Left forelimb (tissue), 1 donor: ENCODE measurements around the gene ZBTB40.

Source experiments
- DNase-seq: peaks from one replicate; pipeline ENCODE4 v3.0.0-alpha.2; 2018; ENCODE audit warnings: low spot score

The ZBTB40 gene

GRCh38 chr1:22503721-22504410 is 52.2 kb downstream of the ZBTB40 start:
- no peak for DNase-seq

GRCh38 chr1:22506130-22506692 is 54.6 kb downstream of the ZBTB40 start:
- DNase-seq, result no peak

DNA sequence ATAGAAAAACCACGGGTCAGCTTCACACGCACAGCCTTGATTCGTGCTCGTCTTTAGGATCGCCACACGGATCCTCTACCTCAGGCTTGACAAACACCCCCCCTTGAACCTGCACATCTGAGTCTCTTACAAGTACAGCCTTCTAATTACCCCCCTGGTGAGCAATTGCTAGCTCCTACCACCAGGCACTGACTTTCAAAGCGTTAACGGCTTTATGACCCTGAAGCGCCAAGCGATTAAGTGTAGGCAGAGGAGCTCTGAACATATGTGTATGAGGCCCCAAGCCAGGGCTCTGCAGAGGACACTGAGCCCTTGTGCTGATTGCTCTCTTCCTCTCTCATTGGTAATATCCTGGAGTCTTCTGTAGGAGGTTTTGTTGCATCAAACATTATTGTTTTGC is 55.9 kb downstream of the ZBTB40 start:
- no peak for DNase-seq

GRCh38 chr1:22508329-22508728 is 56.7 kb downstream of the ZBTB40 start:
- no peak for DNase-seq

GRCh38 chr1:22508991-22509390 is 57.3 kb downstream of the ZBTB40 start:
- no peak for DNase-seq

- no peak for DNase-seq
These were observed 58.2 kb downstream of the ZBTB40 start for GRCh38 chr1:22509815-22510214.

DNA sequence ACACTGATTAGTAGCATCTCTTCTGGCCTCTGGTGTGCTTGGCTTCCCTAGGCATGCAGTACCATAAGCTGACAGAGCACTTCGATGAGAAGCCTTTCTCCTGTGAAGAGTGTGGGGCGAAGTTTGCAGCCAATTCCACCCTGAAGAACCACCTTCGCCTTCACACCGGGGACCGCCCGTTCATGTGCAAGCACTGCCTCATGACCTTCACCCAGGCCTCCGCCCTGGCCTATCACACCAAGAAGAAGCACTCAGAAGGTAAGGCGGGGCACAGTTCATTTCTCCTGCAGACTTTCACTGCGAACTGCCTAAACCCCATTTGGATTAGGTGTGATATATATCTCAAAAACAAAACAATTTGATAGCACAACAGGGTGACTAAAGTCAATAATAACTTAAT is 61.2 kb downstream of the ZBTB40 start:
- no peak for DNase-seq

DNA sequence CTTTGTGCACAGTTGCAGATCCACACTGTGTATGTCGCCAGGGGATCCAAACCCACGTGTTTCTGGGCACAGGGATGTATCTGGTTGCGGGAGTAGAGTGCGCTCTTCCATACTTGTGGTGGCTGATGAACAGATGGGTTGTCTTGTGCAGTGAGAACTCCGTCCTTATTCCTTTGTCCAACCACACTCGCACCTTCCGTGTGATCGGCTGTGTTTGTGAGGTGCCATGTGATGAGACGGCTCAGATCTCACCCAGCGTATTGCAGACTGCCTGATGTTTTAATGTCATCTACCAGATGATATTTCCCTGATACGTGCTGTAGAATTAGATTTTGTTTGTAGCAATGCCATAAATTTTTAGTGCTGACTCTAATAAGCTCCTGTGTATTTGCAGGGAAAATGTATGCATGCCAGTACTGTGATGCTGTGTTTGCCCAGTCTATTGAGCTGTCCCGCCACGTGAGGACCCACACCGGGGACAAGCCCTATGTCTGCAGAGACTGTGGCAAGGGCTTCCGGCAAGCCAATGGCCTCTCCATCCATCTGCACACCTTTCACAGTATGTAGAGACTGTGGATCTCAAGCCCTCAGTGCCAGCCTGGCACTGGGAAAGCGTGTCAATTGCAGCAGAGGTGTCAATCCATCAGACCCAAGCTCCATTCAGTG is 65.4 kb downstream of the ZBTB40 start:
- no peak for DNase-seq

GRCh38 chr1:22517956-22518355 is 66.3 kb downstream of the ZBTB40 start:
- DNase-seq, result no peak

GRCh38 chr1:22518379-22518778 is 66.7 kb downstream of the ZBTB40 start:
- DNase-seq, result no peak

GRCh38 chr1:22520871-22521270 is 69.2 kb downstream of the ZBTB40 start:
- DNase-seq, result no peak

DNA sequence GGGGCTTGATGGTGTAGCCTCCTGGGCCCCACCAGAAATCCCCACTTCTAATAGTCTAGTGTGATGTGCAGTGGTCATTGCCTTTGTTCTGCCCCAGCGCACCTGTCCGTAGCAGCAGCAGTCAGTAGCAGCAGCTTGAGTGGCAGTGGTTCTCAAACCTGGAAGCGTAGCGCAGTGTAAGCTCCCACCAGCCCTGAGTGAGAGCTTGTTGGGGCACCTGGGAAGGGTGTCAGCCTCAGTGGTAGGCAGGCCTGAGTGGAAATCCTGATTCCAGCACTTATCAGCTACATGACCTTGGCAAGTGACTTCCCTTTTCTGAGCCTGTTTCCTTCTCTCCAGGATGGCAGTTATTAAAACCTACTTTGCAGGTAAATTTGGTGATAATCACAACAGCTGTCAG is 70.0 kb downstream of the ZBTB40 start:
- DNase-seq, result no peak

- no peak for DNase-seq
These were observed 70.6 kb downstream of the ZBTB40 start for GRCh38 chr1:22522221-22522743.

DNA sequence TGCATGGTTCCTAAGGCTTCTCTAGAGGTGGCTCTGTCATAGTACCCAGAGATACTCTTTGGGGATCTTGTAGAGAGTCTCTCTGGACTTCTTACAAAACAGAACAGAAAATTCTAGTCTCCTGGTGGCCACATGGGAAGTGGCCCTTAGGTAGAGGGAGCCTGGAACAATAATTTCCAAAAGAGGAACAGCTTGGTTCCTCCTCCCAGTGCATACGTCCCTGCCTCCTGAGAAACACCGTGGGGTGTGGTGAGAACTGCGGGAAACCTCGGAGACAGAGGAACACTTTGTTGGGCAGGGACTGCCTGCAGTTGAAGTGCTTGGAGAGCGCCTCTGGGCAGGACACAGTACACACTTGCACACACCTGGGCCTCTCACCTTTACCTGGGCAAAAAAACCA is 72.8 kb downstream of the ZBTB40 start:
- no peak for DNase-seq

GRCh38 chr1:22525211-22525610 is 73.6 kb downstream of the ZBTB40 start:
- no peak for DNase-seq

DNA sequence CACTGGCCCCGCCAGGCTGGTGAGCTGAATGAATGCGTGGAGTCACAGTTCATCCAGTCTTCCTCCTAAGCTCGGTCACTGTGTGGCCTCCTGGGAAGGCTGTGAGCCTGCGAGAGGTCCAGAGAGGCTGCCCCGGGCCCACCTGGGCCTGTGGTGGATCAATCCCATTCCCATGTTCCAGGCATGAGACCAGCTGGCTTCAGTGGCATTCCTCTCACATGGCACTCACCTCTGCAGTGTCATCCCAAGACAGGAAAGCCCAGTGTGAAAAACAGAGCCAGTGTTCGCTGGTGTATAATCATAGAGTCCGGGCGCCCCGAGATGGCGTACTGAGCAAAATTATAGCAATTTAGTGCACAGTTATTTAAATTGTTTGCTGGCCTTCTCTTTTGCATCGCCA is 74.0 kb downstream of the ZBTB40 start:
- DNase-seq, result no peak

DNA sequence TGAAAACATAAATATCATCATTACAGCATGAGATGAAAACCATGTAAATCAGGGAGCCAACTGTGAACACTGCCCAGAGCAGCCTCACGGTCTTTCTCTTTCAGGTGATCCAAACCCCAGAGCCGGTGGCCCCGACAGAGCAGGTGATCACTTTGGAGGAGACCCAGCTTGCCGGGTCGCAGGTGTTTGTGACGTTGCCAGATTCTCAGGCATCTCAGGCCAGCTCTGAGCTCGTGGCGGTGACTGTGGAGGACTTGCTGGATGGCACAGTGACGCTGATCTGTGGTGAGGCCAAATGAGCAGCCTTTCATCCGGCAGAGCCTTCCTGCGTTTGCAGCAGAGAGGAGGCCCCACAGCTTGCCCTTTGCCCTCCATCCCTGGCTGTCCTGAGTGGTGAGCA is 74.4 kb downstream of the ZBTB40 start:
- DNase-seq, result no peak

GRCh38 chr1:22526677-22527076 is 75.0 kb downstream of the ZBTB40 start:
- no peak for DNase-seq

DNA sequence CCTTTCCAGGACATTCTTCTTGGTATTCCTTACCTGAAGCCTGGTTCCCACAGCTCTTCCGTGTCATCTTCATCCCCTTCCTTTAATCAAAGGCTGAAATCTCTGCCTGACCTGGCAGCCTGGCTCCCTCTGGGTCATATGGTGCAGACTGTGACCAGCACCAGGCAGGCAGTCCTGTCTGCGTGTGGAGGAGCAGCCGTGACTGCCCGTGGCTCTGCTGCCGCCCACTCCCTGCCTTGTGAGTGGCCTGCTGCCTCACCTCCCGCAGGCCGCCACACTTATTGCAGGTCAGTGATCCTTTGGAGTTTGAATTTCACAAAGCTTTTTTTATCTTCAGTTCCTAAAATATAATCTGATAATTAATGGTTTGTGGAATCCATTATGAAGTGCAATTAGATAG is 75.5 kb downstream of the ZBTB40 start:
- DNase-seq, result no peak

GRCh38 chr1:22527555-22528296 is 76.1 kb downstream of the ZBTB40 start:
- no peak for DNase-seq

GRCh38 chr1:22528451-22528850 is 76.8 kb downstream of the ZBTB40 start:
- DNase-seq, result no peak

GRCh38 chr1:22529901-22530621 is 78.4 kb downstream of the ZBTB40 start:
- peak; percentile 88 for DNase-seq
